Dermis blood vessel endothelial cell (primary cell): ENCODE data around the gene MDK. TPM values are rescaled to one million over a fixed set of nuclear protein-coding genes. Genes with fewer than 3 reads are reported as not detected.

Source experiments
- DNase-seq: peaks from one replicate; pipeline ENCODE4 v3.0.0; 2010
- total RNA-seq: library from RNA; depleted of rRNA; stranded (reverse); fragments of >200 nt; gene quantifications from 2 replicates; pipeline ENCODE4 v1.2.3, GENCODE V29; 2014

The MDK gene
- total RNA-seq, 1 donor from 2014 or later, result 59.6 TPM

GRCh38 chr11:46407635-46408034 lies 26.2 kb downstream of the MDK start:
- no peak for DNase-seq

GRCh38 chr11:46408407-46408986 lies 27.0 kb downstream of the MDK start:
- no peak for DNase-seq

- DNase-seq, result peak; percentile 39
Measured at GRCh38 chr11:46410021-46410420, 28.6 kb downstream of the MDK start.

- DNase-seq, result no peak
Measured at GRCh38 chr11:46413760-46414465, 32.4 kb downstream of the MDK start.

- DNase-seq, result no peak
Measured at GRCh38 chr11:46414466-46414796, 33.0 kb downstream of the MDK start.

GRCh38 chr11:46414879-46415278 lies 33.4 kb downstream of the MDK start:
- DNase-seq, result no peak

GRCh38 chr11:46417711-46418110 lies 36.2 kb downstream of the MDK start:
- no peak for DNase-seq

- DNase-seq, result no peak
Measured at GRCh38 chr11:46418751-46419150, 37.3 kb downstream of the MDK start.

- no peak for DNase-seq
Measured at GRCh38 chr11:46420513-46420912, 39.0 kb downstream of the MDK start.

GRCh38 chr11:46421257-46421880 lies 39.9 kb downstream of the MDK start:
- no peak for DNase-seq

- DNase-seq, result no peak
Measured at GRCh38 chr11:46422588-46422987, 41.1 kb downstream of the MDK start.

- DNase-seq, result no peak
Measured at GRCh38 chr11:46426233-46426991, 44.9 kb downstream of the MDK start.

- DNase-seq, result no peak
Measured at GRCh38 chr11:46427364-46427763, 45.9 kb downstream of the MDK start.

GRCh38 chr11:46429717-46430116 lies 48.2 kb downstream of the MDK start:
- DNase-seq, result no peak

GRCh38 chr11:46431211-46431610 lies 49.7 kb downstream of the MDK start:
- no peak for DNase-seq

Other genes with a start within 250 kb of the MDK start
- gene CREB3L1, start 104.0 kb upstream of the MDK start, total RNA-seq, result 0.33 and 0.68 TPM in 2 replicates
- gene DGKZ, start 34.2 kb upstream of the MDK start, total RNA-seq, result 79.8 and 86.2 TPM in 2 replicates
- gene CHRM4, start 10.1 kb downstream of the MDK start, total RNA-seq, result 0.09 and 0.17 TPM in 2 replicates
- 20.9 and 27.3 TPM in 2 replicates for gene AMBRA1, start 212.4 kb downstream of the MDK start, total RNA-seq
- 3.7 and 5.8 TPM in 2 replicates for gene HARBI1, start 235.6 kb downstream of the MDK start, total RNA-seq
- gene ATG13, start 235.9 kb downstream of the MDK start, total RNA-seq, result 57.7 and 67.3 TPM in 2 replicates